RCC 7860 (cell line): ENCODE data around the gene MAPK8IP3.

ENCODE experiments used
- DNase-seq: peaks from one replicate; pipeline ENCODE4 v3.0.0-alpha.2; 2015; ENCODE audit warnings: low spot score
- FAIRE-seq: peaks from 2 replicates; lab custom pipeline; 2012; peaks lifted over from hg19 to GRCh38; lab: Jason Lieb, UNC

The MAPK8IP3 gene

GRCh38 chr16:1772908-1773702, 67.1 kb downstream of the MAPK8IP3 start, which contains the start of gene MRPS34:
Gene MRPS34, minus strand, starts transcription at chr16:1773134. Its CDS starts 15 bp downstream, at chr16:1773119.
- FAIRE-seq (no peak), DNase-seq (peak; percentile 73)

- FAIRE-seq, result no peak
These were observed 67.9 kb downstream of the MAPK8IP3 start for GRCh38 chr16:1773703-1774447.

GRCh38 chr16:1774448-1774780, 68.4 kb downstream of the MAPK8IP3 start:
- FAIRE-seq (no peak), DNase-seq (no peak)

More at GRCh38 chr16:1773703-1774447, 67.9 kb downstream of the MAPK8IP3 start:
- no peak for DNase-seq

GRCh38 chr16:1775006-1775845, 69.2 kb downstream of the MAPK8IP3 start:
- FAIRE-seq, result no peak
- DNase-seq, result no peak

GRCh38 chr16:1775846-1776671, 70.1 kb downstream of the MAPK8IP3 start:
- no peak for DNase-seq
- FAIRE-seq, result no peak

- FAIRE-seq, result no peak
- no peak for DNase-seq
These were observed 70.6 kb downstream of the MAPK8IP3 start for GRCh38 chr16:1776672-1776955.

GRCh38 chr16:1776991-1777374, 71.0 kb downstream of the MAPK8IP3 start:
- FAIRE-seq, result no peak
- no peak for DNase-seq

- DNase-seq, result no peak
- no peak for FAIRE-seq
These were observed 71.6 kb downstream of the MAPK8IP3 start for GRCh38 chr16:1777375-1778199.

GRCh38 chr16:1778200-1779179, 72.5 kb downstream of the MAPK8IP3 start:
- DNase-seq, result no peak
- no peak for FAIRE-seq

GRCh38 chr16:1779234-1779701, 73.3 kb downstream of the MAPK8IP3 start:
- FAIRE-seq, result no peak
- DNase-seq, result no peak

GRCh38 chr16:1779741-1780676, 74.0 kb downstream of the MAPK8IP3 start:
- DNase-seq (no peak), FAIRE-seq (no peak)

- DNase-seq, result no peak
- FAIRE-seq, result no peak
These were observed 74.7 kb downstream of the MAPK8IP3 start for GRCh38 chr16:1780677-1781072.

GRCh38 chr16:1781254-1781653, 75.3 kb downstream of the MAPK8IP3 start:
- no peak for DNase-seq
- no peak for FAIRE-seq

- no peak for FAIRE-seq
- no peak for DNase-seq
These were observed 75.9 kb downstream of the MAPK8IP3 start for GRCh38 chr16:1781758-1782407.

- DNase-seq, result peak; percentile 99
- peak; percentile 97 for FAIRE-seq
These were observed 76.6 kb downstream of the MAPK8IP3 start, which contains the start of the genes NUBP2 and SPSB3 for GRCh38 chr16:1782408-1783264. Gene NUBP2, plus strand, starts transcription at chr16:1782960. Its CDS starts 61 bp downstream, at chr16:1783021. Gene SPSB3, minus strand, starts transcription at chr16:1782571. Its CDS starts 1,088 bp downstream, at chr16:1781483.
